ENCODE measurements around the gene KRT76.

GRCh38 chr12:52778833-52779232 is 1.7 kb upstream of the KRT76 start:
- TF ChIP-seq TARDBP (IDR thresholded peaks at IDR 0.05) (no peak), FOXM1 (IDR thresholded peaks at IDR 0.05; ENCODE audit: borderline replicate concordance) (no peak), PKNOX1 (IDR thresholded peaks at IDR 0.05) (no peak), ZNF384 (IDR thresholded peaks at IDR 0.05) (no peak), NFRKB (IDR thresholded peaks at IDR 0.05) (no peak), FOXK2 (IDR thresholded peaks at IDR 0.05) (no peak), ELF4 (IDR thresholded peaks at IDR 0.05) (no peak), ARNT (IDR thresholded peaks at IDR 0.05) (no peak), HDGF (IDR thresholded peaks at IDR 0.05; ENCODE audit: borderline replicate concordance) (no peak), SUZ12 (IDR thresholded peaks at IDR 0.05) (no peak)

Data from HEK293T (cell line).